Kidney (tissue), 14 donors: ENCODE results near the gene PLPPR5. TPM values are rescaled to one million over a fixed set of nuclear protein-coding genes. Genes with fewer than 3 reads are reported as not detected.

Source experiments
- DNase-seq, 5 donors: peaks; one replicate each; pipeline ENCODE4 v3.0.0-alpha.2; 2013 to 2020
- FAIRE-seq: peaks from 2 replicates; lab custom pipeline; 2012; peaks lifted over from hg19 to GRCh38; lab: Jason Lieb, UNC
- H3K27ac ChIP-seq, 2 donors: one replicate each; pipeline ENCODE4 v1.7.0; 2013; ENCODE audit warnings: low read depth in 2 of 2, low read length in 2 of 2, inconsistent platforms in 1 of 2
- H3K27me3 ChIP-seq: one replicate; pipeline ENCODE4 v1.7.1; 2013; ENCODE audit warnings: low read length, inconsistent platforms; ENCODE audit not compliant: control insufficient read depth, insufficient read depth
- H3K36me3 ChIP-seq, 3 donors: one replicate each; pipeline versions ENCODE4 v1.7.0 to v1.7.1; 2013; ENCODE audit warnings: low read length in 3 of 3, control low read depth in 1 of 3, inconsistent platforms in 1 of 3; ENCODE audit not compliant: insufficient read depth in 3 of 3, control insufficient read depth in 2 of 3
- H3K4me1 ChIP-seq, 3 donors: one replicate each; pipeline versions ENCODE4 v1.7.0 to v1.7.1; 2013; ENCODE audit warnings: low read length in 3 of 3, inconsistent platforms in 1 of 3, low read depth in 1 of 3; ENCODE audit not compliant: control insufficient read depth in 2 of 3, insufficient read depth in 2 of 3
- H3K4me3 ChIP-seq, 3 donors: one replicate each; pipeline versions ENCODE4 v1.7.0 to v1.8.1; 2013; ENCODE audit warnings: low read length in 3 of 3, control low read depth in 1 of 3, inconsistent platforms in 1 of 3
- H3K9ac ChIP-seq, 3 donors: one replicate each; pipeline versions ENCODE4 v1.7.0 to v1.7.1; 2013; ENCODE audit warnings: low read length in 3 of 3, control low read depth in 1 of 3, inconsistent platforms in 1 of 3
- H3K9me3 ChIP-seq, 3 donors: one replicate each; pipeline versions ENCODE4 v1.7.0 to v1.7.1; 2013; ENCODE audit warnings: low read length in 3 of 3, control low read depth in 1 of 3, inconsistent platforms in 1 of 3; ENCODE audit not compliant: control insufficient read depth in 2 of 3, insufficient read depth in 1 of 3
- intact Hi-C: fragments of 100-400 bp; cut with DNase I; formaldehyde crosslinking; loops from one replicate; pipeline ENCODE4 v1.11.1; 2022
- polyA plus RNA-seq: library from polyadenylated mRNA; stranded (reverse); fragments of 350-450 nt; fragmentation: Illumina TruSeq; extraction: RNeasy Lipid Tissue Mini Kit (QIAGEN cat#74804); gene quantifications from one replicate; pipeline ENCODE4 v1.2.3, GENCODE V29; 2014; ENCODE audit warnings: low read depth, low replicate concordance; ENCODE audit not compliant: insufficient read depth
- total RNA-seq: library from RNA; stranded (reverse); fragmentation: NEBNext Ultra II Directional; extraction: Animal tissue kit (Norgen Biotek cat#: 25700); gene quantifications from one replicate; pipeline ENCODE4 v1.2.1, GENCODE V29; 2021
- TF ChIP-seq, protein P1 (sequence below): IDR thresholded peaks from 3 replicates; pipeline ENCODE4 v1.5.1; 2012; ENCODE audit warnings: mild to moderate bottlenecking, moderate library complexity, borderline replicate concordance; ENCODE audit not compliant: insufficient read depth; ENCODE audit errors: extremely low read depth
- donor health status: control.
- donor health status: control.
- donor health status: control.
- donor health status: control.
- donor health status: control.
- donor health status: DM: yes; HTN: yes; CAD: no.
- donor health status: Normal renal cell carcinoma (clear cell type).

PLPPR5 gene
- total and polyA plus RNA-seq, 2 donors from 2014 or later, result 0.09 TPM; not detected in 1

DNA sequence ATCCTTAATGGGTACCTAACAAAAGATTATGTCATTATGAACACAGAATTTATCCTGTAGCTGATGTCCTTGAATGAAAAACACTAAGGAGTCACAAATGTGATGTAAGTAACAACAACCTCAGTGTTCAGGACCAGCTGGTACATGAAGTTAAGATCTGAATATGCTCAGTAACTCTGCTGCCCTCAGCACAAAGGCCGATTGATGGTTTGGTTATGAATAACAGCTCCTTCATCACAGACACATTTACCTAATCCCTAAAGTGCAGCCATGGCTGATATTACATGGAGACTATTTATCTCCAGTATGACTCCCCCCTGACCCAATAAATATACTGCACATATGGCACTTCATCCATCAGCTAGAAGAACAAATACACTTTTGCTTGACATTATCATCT is 75.2 kb downstream of the PLPPR5 start:
- H3K27ac ChIP-seq, result no peak overlapping the region
- H3K27me3 ChIP-seq, result no peaks in the 10 kb centered on the region
- no peaks in the 10 kb centered on the region for H3K9me3 ChIP-seq
- H3K9ac ChIP-seq, result no peak overlapping the region
- no peaks in the 10 kb centered on the region for H3K36me3 ChIP-seq
- no peak overlapping the region for H3K4me3 ChIP-seq
- FAIRE-seq (no peak), DNase-seq (no peak)
- intact Hi-C loops, result no loop called here
- H3K4me1 ChIP-seq, result no peaks in the 10 kb centered on the region
- TF ChIP-seq, protein P1, sequence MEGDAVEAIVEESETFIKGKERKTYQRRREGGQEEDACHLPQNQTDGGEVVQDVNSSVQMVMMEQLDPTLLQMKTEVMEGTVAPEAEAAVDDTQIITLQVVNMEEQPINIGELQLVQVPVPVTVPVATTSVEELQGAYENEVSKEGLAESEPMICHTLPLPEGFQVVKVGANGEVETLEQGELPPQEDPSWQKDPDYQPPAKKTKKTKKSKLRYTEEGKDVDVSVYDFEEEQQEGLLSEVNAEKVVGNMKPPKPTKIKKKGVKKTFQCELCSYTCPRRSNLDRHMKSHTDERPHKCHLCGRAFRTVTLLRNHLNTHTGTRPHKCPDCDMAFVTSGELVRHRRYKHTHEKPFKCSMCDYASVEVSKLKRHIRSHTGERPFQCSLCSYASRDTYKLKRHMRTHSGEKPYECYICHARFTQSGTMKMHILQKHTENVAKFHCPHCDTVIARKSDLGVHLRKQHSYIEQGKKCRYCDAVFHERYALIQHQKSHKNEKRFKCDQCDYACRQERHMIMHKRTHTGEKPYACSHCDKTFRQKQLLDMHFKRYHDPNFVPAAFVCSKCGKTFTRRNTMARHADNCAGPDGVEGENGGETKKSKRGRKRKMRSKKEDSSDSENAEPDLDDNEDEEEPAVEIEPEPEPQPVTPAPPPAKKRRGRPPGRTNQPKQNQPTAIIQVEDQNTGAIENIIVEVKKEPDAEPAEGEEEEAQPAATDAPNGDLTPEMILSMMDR, result no peak

DNA sequence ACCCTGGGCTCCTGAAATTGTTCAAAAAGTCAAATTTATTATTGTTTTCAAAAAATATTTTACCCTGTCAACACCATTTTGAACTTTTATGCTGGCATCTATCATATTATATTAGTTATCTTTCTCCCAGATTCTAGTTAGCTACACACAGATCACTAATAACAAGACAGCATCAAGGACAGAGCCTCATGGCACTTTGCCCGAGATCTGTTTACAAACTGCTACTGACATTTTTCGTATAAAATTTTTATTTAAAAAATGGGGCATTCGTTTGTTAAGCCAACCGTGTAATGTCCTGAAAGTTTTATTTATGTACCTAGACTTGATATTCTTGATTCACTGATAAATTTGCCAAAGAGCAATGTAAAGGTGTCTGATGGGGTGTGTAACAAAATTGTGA is 78.1 kb downstream of the PLPPR5 start:
- no peaks in the 10 kb centered on the region for H3K9me3 ChIP-seq
- H3K4me1 ChIP-seq, result no peaks in the 10 kb centered on the region
- H3K27me3 ChIP-seq, result no peaks in the 10 kb centered on the region
- TF ChIP-seq, protein P1, result no peak
- intact Hi-C loops, result no loop called here
- H3K36me3 ChIP-seq, result no peaks in the 10 kb centered on the region
- no peak for FAIRE-seq
- no peak overlapping the region for H3K4me3 ChIP-seq
- no peak overlapping the region for H3K9ac ChIP-seq
- DNase-seq, result no peak
- H3K27ac ChIP-seq, result no peak overlapping the region

DNA sequence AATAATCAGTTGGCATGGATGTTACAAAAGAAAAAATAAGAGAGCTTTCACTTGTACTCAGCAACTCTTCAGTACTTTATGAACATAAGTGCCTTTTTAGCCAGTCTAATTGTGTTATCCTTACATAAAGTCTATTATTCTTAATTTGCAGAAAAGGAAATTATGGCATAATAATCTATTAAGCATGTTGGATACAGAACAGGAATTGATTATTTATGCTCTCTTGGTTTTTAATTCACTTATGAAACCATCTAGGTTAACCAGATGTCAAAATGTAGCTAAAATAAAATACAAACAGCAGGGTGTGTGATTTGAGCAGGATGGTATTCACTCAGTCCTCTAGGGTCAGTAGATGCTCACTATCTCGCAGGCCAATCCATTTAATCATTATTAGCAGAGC is 79.7 kb downstream of the PLPPR5 start:
- Histone ChIP-seq H3K27me3 (no peaks in the 10 kb centered on the region), H3K9me3 (no peaks in the 10 kb centered on the region)
- intact Hi-C loops, result no loop called here

More for the DNA sequence above, 79.7 kb downstream of the PLPPR5 start:
- Histone ChIP-seq H3K27ac (no peak overlapping the region), H3K4me3 (no peak overlapping the region), H3K4me1 (no peaks in the 10 kb centered on the region), H3K36me3 (no peaks in the 10 kb centered on the region), H3K9ac (no peak overlapping the region)
- DNase-seq (no peak), FAIRE-seq (no peak)
- TF ChIP-seq, protein P1, result no peak
